Calu3 (cell line): Measurements from ENCODE around the gene TERC. TPM values are rescaled to one million over a fixed set of nuclear protein-coding genes. Genes with fewer than 3 reads are reported as not detected.
"Not testable (repeated sequence)": the region's sequence is repeated elsewhere in the genome, so short reads cannot be mapped to it uniquely, and the experiment has no call there.

Experiments
- BruUV-seq: library from RNA; stranded (reverse); fragments of 400-500 nt; replicated peaks from 2 replicates; lab custom pipeline; 2021; lab: Mats Ljungman, UMichigan
- CTCF ChIA-PET: fragments of 300-600 bp; sonication (Branson Sonifier 250); formaldehyde crosslinking; loops from one replicate; lab custom pipeline; 2022; ENCODE audit warnings: antibody characterized with exemption; lab: Charles Lee
- DNase-seq: peaks from one replicate; pipeline ENCODE4 v3.0.0; 2022
- H3K27ac Mint-ChIP-seq: one replicate; pipeline ENCODE4 v1.8.0; 2022; ENCODE audit warnings: mixed read lengths; ENCODE audit not compliant: unreplicated experiment
- H3K27me3 Mint-ChIP-seq: one replicate; pipeline ENCODE4 v1.8.0; 2022; ENCODE audit warnings: mixed read lengths; ENCODE audit not compliant: unreplicated experiment
- H3K36me3 Mint-ChIP-seq: one replicate; pipeline ENCODE4 v1.8.0; 2022; ENCODE audit warnings: mild to moderate bottlenecking, moderate library complexity, mixed read lengths; ENCODE audit not compliant: insufficient read depth, unreplicated experiment
- H3K4me1 Mint-ChIP-seq: one replicate; pipeline ENCODE4 v1.8.0; 2022; ENCODE audit warnings: mild to moderate bottlenecking, low read depth, mixed read lengths; ENCODE audit not compliant: unreplicated experiment
- H3K4me3 Mint-ChIP-seq: one replicate; pipeline ENCODE4 v1.8.0; 2022; ENCODE audit warnings: mild to moderate bottlenecking, low read depth, moderate library complexity, mixed read lengths; ENCODE audit not compliant: unreplicated experiment
- H3K9me3 Mint-ChIP-seq: one replicate; pipeline ENCODE4 v1.8.0; 2022; ENCODE audit warnings: low read depth, mixed read lengths; ENCODE audit not compliant: unreplicated experiment
- intact Hi-C: fragments of 100-400 bp; cut with micrococcal nuclease; formaldehyde crosslinking; loops from one replicate; pipeline ENCODE4 v1.10.0; 2022; ENCODE audit not compliant: unreplicated experiment
- total RNA-seq: library from RNA; stranded (reverse); gene quantifications from 2 replicates; pipeline ENCODE4 v1.2.3, GENCODE V29; 2022
- TF ChIP-seq, protein P1 (sequence below): fragments of 200-600 bp; IDR thresholded peaks from one replicate; pipeline ENCODE4 v1.8.0; 2022; ENCODE audit warnings: antibody characterized with exemption; ENCODE audit not compliant: unreplicated experiment

Gene TERC
- total RNA-seq, 1 experiment from 2014 or later, result 11.0 TPM

DNA sequence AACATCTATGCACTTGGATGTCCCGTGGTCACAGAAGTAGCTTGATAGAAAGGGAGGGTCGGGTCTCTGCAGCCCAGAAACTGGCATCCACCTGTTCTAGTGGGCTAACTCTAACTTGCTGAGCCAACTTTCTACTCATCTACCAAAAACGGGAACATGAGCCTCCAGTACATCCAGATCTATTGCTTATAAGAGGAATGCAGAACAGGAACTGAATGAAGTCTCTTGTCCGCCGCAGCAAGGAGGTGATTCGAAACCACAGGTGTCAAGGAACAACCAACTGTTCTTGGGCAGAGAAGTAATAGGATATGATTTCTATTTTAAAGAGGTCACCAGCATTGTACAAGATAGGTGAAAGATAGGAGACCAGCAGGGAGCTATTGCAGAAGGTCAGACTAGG, 17.9 kb downstream of the TERC start:
- no peaks in the 10 kb centered on the region for H3K9me3 Mint-ChIP-seq
- intact Hi-C loops, result loop anchor here (10.0 kb wide), 3 partner anchors 472 to 1232 kb away; no protein-coding TSS in a partner anchor
- CTCF ChIA-PET, result no interaction called here
- no peak overlapping the region for H3K27ac Mint-ChIP-seq
- peaks cover 12% of the 10 kb centered on the region for H3K4me1 Mint-ChIP-seq
- TF ChIP-seq, protein P1, sequence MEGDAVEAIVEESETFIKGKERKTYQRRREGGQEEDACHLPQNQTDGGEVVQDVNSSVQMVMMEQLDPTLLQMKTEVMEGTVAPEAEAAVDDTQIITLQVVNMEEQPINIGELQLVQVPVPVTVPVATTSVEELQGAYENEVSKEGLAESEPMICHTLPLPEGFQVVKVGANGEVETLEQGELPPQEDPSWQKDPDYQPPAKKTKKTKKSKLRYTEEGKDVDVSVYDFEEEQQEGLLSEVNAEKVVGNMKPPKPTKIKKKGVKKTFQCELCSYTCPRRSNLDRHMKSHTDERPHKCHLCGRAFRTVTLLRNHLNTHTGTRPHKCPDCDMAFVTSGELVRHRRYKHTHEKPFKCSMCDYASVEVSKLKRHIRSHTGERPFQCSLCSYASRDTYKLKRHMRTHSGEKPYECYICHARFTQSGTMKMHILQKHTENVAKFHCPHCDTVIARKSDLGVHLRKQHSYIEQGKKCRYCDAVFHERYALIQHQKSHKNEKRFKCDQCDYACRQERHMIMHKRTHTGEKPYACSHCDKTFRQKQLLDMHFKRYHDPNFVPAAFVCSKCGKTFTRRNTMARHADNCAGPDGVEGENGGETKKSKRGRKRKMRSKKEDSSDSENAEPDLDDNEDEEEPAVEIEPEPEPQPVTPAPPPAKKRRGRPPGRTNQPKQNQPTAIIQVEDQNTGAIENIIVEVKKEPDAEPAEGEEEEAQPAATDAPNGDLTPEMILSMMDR, result no peak
- BruUV-seq, result no TSS peak
- H3K4me3 Mint-ChIP-seq, result no peak overlapping the region
- no peaks in the 10 kb centered on the region for H3K36me3 Mint-ChIP-seq
- peaks cover 14% of the 10 kb centered on the region for H3K27me3 Mint-ChIP-seq
- DNase-seq, result no peak

DNA sequence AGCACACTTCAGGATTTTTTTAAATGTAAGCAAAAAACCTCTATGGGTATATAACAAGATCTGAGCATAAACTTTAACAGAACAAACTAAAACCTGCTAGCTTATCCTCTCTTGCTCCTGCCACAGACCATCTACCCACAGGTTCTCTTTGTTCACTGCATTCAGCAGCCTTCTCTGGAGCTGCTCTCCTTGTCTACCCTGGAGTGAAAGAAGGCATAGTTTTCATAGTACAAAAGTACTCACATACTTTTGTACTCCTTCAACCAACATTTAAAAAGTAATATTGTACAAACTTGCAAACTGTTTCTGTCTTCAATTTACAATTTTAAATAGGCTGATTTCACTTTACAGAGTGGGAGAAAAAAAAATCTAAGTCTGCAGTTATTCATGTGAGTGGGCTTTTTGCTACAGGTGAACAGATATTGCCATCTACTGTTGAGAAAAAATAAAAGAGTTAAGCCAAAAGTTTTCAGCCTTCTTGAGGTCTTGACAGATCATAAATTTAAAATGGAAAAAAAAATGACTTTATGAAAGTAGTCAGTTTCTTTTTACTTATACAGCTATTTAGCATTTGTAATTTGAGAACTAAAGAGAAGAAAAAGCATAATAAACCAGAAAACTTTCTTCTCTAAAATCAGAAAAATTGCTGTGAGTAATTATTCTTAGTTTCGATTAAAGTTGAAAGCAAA, 20.4 kb downstream of the TERC start:
- Mint-ChIP-seq H3K9me3 (no peaks in the 10 kb centered on the region), H3K36me3 (no peaks in the 10 kb centered on the region), H3K27me3 (peaks cover 14% of the 10 kb centered on the region), H3K4me1 (peaks cover 12% of the 10 kb centered on the region), H3K27ac (no peak overlapping the region), H3K4me3 (no peak overlapping the region)
- CTCF ChIA-PET, result interaction anchor here (0.5 to 2.4 kb wide), 5 partner anchors 75 to 882 kb away, joined by 3 to 10 read pairs (median 7); no protein-coding TSS in a partner anchor
- no TSS peak for BruUV-seq
- TF ChIP-seq, protein P1, result peak; percentile 42
- intact Hi-C loops, result loop anchor here (1.0 to 10.0 kb wide), 11 partner anchors 76 to 1532 kb away; no protein-coding TSS in a partner anchor
- no peak for DNase-seq

DNA sequence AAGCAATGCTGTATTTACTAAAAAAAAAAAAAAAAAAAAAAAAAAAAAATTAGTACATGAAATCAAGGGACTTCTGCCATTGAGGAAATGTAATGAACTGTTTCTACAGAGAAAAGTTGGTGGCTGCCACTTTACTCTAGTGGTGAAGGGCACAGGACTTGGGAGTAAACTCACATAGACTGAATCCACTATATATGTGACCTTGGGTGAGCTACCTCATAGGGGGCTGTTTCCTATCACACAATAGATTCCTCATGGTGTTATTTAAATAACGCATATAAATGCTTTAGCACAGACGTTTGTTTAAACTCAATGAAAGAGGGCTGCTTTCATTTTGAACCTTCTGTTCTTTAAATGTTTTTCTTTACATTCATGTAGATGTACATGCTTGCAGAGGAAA, 25.8 kb downstream of the TERC start:
- Mint-ChIP-seq H3K9me3 (peaks cover 12% of the 10 kb centered on the region), H3K27ac (no peak overlapping the region), H3K4me3 (no peak overlapping the region), H3K27me3 (peaks cover 10% of the 10 kb centered on the region), H3K4me1 (no peaks in the 10 kb centered on the region), H3K36me3 (no peaks in the 10 kb centered on the region)
- CTCF ChIA-PET, result no interaction called here
- intact Hi-C loops, result loop anchor here (5.0 kb wide), 1 partner anchor 47 kb away; no protein-coding TSS in a partner anchor
- BruUV-seq, result no TSS peak
- TF ChIP-seq, protein P1, result no peak
- DNase-seq, result no peak

DNA sequence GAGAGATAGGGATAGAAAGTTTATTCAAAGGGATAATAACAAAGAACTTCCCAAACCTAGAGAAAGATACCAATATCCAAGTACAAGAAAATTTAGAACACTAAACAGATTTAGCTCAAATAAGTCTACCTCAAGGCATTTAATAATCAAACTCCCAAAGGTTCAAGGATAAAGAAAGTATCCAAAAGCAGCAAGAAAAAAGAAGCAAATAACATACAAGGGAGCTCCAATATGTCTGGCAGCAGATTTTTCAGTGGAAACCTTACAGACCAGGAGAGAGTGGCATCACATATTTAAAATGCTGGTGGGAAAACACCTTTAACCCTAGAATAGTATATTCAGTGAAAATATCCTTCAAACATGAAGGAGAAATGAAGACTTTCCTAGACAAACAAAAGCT, 33.0 kb downstream of the TERC start:
- H3K4me1 Mint-ChIP-seq, BruUV-seq, intact Hi-C loops, H3K27ac Mint-ChIP-seq, DNase-seq, H3K36me3 Mint-ChIP-seq, H3K4me3 Mint-ChIP-seq: not testable (repeated sequence)
- Mint-ChIP-seq H3K27me3 (peaks cover 42% of the 10 kb centered on the region), H3K9me3 (peaks cover 21% of the 10 kb centered on the region)
- CTCF ChIA-PET, result interaction anchor here (0.6 kb wide), 1 partner anchor 1441 kb away, joined by 6 read pairs; no protein-coding TSS in a partner anchor

DNA sequence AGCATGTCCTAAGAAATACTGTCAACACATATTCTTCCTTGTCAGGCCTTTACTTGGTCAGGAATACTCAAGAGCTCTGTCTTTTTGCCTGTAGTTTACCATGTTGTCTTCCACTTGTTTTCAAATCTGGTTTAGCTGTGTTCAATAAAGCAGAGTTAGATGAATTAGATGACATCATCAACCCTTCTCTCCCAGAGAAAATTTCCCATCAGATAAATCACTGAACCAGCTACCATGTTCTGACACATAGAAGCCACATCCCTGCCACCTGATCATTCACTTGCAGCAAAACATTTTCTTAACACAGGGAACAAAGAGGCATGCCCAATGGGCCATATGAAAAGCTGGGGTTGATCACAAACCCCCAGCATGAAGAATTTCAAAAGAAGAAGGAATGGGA, 42.1 kb downstream of the TERC start:
- no TSS peak for BruUV-seq
- CTCF ChIA-PET, result no interaction called here
- DNase-seq, result no peak
- no peak overlapping the region for H3K27ac Mint-ChIP-seq
- H3K9me3 Mint-ChIP-seq, result peaks cover 1% of the 10 kb centered on the region
- H3K4me1 Mint-ChIP-seq, result no peaks in the 10 kb centered on the region
- no peak overlapping the region for H3K4me3 Mint-ChIP-seq
- TF ChIP-seq, protein P1, result no peak
- peaks cover 20% of the 10 kb centered on the region for H3K27me3 Mint-ChIP-seq
- H3K36me3 Mint-ChIP-seq, result no peaks in the 10 kb centered on the region
- intact Hi-C loops, result no loop called here

DNA sequence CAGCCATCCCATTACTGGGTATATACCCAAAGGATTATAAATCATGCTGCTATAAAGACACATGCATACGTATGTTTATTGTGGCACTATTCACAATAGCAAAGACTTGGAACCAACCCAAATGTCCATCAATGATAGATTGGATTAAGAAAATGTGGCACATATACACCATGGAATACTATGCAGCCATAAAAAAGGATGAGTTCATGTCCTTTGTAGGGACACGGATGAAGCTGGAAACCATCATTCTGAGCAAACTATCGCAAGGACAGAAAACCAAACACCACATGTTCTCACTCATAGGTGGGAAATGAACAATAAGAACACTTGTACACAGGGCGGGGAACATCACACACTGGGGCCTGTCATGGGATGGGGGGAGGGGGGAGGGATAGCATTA, 46.4 kb downstream of the TERC start:
- peaks cover 30% of the 10 kb centered on the region for H3K27me3 Mint-ChIP-seq
- DNase-seq, H3K9me3 Mint-ChIP-seq, H3K27ac Mint-ChIP-seq, H3K36me3 Mint-ChIP-seq, BruUV-seq, H3K4me3 Mint-ChIP-seq, intact Hi-C loops, H3K4me1 Mint-ChIP-seq, CTCF ChIA-PET: not testable (repeated sequence)
